ENCODE measurements around the gene AWAT1.

The AWAT1 gene

DNA sequence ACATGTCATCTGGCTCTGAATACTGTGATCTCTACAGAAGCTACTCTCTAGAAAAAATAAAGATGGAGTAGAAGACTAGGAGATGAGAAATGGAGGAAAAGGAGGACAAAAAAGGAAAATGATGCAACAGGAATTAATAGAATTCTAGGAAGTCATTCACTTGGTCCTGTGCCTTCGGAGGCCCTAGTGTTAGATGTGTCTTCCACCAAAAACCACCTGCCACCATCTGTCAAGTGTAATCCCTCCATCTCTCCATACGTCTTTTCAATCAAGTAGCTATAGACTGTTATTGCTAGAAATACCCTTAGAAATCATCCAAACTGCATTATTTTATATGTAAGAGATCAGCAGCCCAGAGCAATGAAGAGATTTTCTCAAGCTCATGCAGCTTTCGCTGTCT is 44.6 kb downstream of the AWAT1 start:
- H3K27me3 ChIP-seq (ENCODE audit: low read depth, low read length) = no peaks in the 10 kb centered on the region
- H3K27ac ChIP-seq (ENCODE audit: low read length) = no peak overlapping the region

DNA sequence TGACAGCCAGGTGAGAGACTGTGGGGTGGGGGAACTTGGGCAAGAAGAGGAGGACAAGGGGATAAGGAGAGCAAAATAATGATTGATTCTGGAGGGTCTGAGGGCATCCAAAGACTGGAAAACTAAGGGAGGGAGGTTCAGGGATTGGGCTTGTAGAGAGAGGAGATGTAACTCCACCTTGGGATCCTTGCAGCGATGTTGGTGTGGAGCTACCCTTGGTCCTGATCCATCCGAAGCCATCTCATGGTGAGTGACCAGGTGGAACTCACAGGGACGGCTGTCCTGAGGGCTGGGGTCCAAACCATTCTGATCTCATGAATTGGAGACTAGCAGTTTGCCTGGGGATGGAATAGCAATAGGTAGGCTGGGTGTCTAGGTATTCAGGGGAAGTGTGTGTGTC is 46.1 kb downstream of the AWAT1 start:
- H3K79me2 ChIP-seq (ENCODE audit: low read length) = no peaks in the 10 kb centered on the region
- no peaks in the 10 kb centered on the region for H3K9me3 ChIP-seq (ENCODE audit: insufficient read depth, low read length)
- no peak overlapping the region for H3K4me2 ChIP-seq (ENCODE audit: low read length)
- no peaks in the 10 kb centered on the region for H4K20me1 ChIP-seq (ENCODE audit: insufficient read depth, low read length)
- H2AFZ ChIP-seq (ENCODE audit: low read depth, low read length) = no peak overlapping the region
- no peaks in the 10 kb centered on the region for H3K36me3 ChIP-seq (replicated peaks; ENCODE audit: low read depth, low read length)
- no peak overlapping the region for H3K4me3 ChIP-seq (ENCODE audit: low read length)
- no peaks in the 10 kb centered on the region for H3K27me3 ChIP-seq (ENCODE audit: low read depth, low read length)
- H3K27ac ChIP-seq (ENCODE audit: low read length) = no peak overlapping the region
- H3K4me1 ChIP-seq (ENCODE audit: low read length) = no peaks in the 10 kb centered on the region
- H3K9ac ChIP-seq (ENCODE audit: low read length) = no peak overlapping the region
- TF ChIP-seq, protein P1, sequence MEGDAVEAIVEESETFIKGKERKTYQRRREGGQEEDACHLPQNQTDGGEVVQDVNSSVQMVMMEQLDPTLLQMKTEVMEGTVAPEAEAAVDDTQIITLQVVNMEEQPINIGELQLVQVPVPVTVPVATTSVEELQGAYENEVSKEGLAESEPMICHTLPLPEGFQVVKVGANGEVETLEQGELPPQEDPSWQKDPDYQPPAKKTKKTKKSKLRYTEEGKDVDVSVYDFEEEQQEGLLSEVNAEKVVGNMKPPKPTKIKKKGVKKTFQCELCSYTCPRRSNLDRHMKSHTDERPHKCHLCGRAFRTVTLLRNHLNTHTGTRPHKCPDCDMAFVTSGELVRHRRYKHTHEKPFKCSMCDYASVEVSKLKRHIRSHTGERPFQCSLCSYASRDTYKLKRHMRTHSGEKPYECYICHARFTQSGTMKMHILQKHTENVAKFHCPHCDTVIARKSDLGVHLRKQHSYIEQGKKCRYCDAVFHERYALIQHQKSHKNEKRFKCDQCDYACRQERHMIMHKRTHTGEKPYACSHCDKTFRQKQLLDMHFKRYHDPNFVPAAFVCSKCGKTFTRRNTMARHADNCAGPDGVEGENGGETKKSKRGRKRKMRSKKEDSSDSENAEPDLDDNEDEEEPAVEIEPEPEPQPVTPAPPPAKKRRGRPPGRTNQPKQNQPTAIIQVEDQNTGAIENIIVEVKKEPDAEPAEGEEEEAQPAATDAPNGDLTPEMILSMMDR (IDR thresholded peaks at IDR 0.05; ENCODE audit: low read depth, low read length) = no peak
- no peak for TF ChIP-seq EZH2phosphoT487 (IDR thresholded peaks at IDR 0.05; ENCODE audit: low read depth)

More for the DNA sequence above, 44.6 kb downstream of the AWAT1 start:
- H3K9ac ChIP-seq (ENCODE audit: low read length) = no peak overlapping the region
- no peaks in the 10 kb centered on the region for H3K4me1 ChIP-seq (ENCODE audit: low read length)
- TF ChIP-seq, protein P1 (IDR thresholded peaks at IDR 0.05; ENCODE audit: low read depth, low read length) = no peak
- TF ChIP-seq EZH2phosphoT487 (IDR thresholded peaks at IDR 0.05; ENCODE audit: low read depth) = no peak
- no peak overlapping the region for H3K4me3 ChIP-seq (ENCODE audit: low read length)
- H3K36me3 ChIP-seq (replicated peaks; ENCODE audit: low read depth, low read length) = no peaks in the 10 kb centered on the region
- no peaks in the 10 kb centered on the region for H3K79me2 ChIP-seq (ENCODE audit: low read length)
- no peak overlapping the region for H3K4me2 ChIP-seq (ENCODE audit: low read length)
- H4K20me1 ChIP-seq (ENCODE audit: insufficient read depth, low read length) = no peaks in the 10 kb centered on the region
- H3K9me3 ChIP-seq (ENCODE audit: insufficient read depth, low read length) = no peaks in the 10 kb centered on the region
- H2AFZ ChIP-seq (ENCODE audit: low read depth, low read length) = no peak overlapping the region

DNA sequence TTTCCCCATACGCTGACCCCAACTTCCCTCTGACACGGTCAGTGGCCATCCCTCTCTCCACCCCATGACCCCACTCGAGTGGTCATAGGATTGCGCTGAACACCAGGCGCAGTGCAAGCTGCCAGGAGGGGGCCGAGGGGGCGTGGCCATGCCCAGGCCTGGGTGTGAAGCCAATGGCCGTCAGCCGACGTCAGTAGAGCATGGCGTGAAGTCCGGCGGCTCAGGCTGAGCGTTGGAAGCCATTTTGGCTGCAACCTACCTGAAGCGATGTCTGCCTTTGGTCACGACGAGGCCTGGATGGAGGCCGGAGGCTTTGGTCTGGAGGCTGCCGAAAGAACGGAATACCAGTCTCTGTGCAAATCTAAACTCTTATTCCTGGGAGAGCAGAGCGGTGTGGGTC is 47.5 kb downstream of the AWAT1 start, which contains the start of gene RAB41:
TSS of gene RAB41 (plus strand) at position 222 of the 400 bp plus-strand sequence. CDS start at position 268, 46 bp downstream.
- H3K27me3 ChIP-seq (ENCODE audit: low read depth, low read length) = no peaks in the 10 kb centered on the region
- no peak within 1 kb of the TSS for H3K4me2 ChIP-seq (ENCODE audit: low read length)
- no peak for TF ChIP-seq EZH2phosphoT487 (IDR thresholded peaks at IDR 0.05; ENCODE audit: low read depth)
- no peaks in the 10 kb centered on the region for H3K9me3 ChIP-seq (ENCODE audit: insufficient read depth, low read length)
- no peak within 1 kb of the TSS for H3K4me3 ChIP-seq (ENCODE audit: low read length)
- no peak within 1 kb of the TSS for H3K9ac ChIP-seq (ENCODE audit: low read length)
- no peak within 1 kb of the TSS for H2AFZ ChIP-seq (ENCODE audit: low read depth, low read length)
- H4K20me1 ChIP-seq (ENCODE audit: insufficient read depth, low read length) = no peaks in the 10 kb centered on the region
- no peak within 1 kb of the TSS for H3K27ac ChIP-seq (ENCODE audit: low read length)
- no peaks in the 10 kb centered on the region for H3K79me2 ChIP-seq (ENCODE audit: low read length)
- no peaks in the 10 kb centered on the region for H3K4me1 ChIP-seq (ENCODE audit: low read length)
- H3K36me3 ChIP-seq (replicated peaks; ENCODE audit: low read depth, low read length) = no peaks in the 10 kb centered on the region

DNA sequence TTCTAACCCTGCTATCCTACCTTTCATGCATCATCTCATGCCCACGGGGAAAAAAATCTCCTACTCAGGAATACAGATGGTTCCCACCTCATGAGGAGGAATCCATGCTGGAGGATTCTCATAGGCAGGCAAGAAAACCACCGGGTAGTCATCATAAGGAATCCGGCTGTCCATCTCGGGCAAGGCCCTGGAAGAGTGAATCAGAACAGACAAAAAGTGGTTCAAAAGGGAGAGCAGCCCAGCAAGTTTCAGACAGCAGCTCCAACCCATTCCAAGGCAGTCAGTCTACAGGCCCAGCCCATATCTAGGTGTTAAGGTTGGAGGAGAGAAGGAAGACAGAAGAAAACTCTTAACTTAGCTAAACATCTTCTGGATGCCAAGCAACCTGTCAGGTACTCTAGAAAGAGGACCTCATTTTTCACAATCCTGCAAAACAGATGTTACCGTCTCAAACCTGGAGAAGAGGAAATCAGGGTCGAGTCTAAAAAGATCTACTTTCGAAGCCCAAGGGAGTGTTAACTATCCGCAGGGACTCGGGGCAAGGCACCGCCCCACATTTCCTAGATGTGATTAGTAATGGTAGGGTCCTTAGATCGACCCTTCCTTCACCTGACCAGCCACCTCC is 54.8 kb downstream of the AWAT1 start:
- no peak overlapping the region for H3K27ac ChIP-seq (ENCODE audit: low read length)
- H4K20me1 ChIP-seq (ENCODE audit: insufficient read depth, low read length) = no peaks in the 10 kb centered on the region
- H3K4me3 ChIP-seq (ENCODE audit: low read length) = peak overlapping the region; percentile 88
- peaks cover 20% of the 10 kb centered on the region for H3K79me2 ChIP-seq (ENCODE audit: low read length)
- no peak for TF ChIP-seq EZH2phosphoT487 (IDR thresholded peaks at IDR 0.05; ENCODE audit: low read depth)
- TF ChIP-seq, protein P1 (IDR thresholded peaks at IDR 0.05; ENCODE audit: low read depth, low read length) = no peak
- peak overlapping the region; percentile 96 for H3K4me2 ChIP-seq (ENCODE audit: low read length)
- peak overlapping the region; percentile 77 for H3K9ac ChIP-seq (ENCODE audit: low read length)
- H3K9me3 ChIP-seq (ENCODE audit: insufficient read depth, low read length) = no peaks in the 10 kb centered on the region
- peak overlapping the region; percentile 84 for H2AFZ ChIP-seq (ENCODE audit: low read depth, low read length)
- H3K4me1 ChIP-seq (ENCODE audit: low read length) = peaks cover 10% of the 10 kb centered on the region
- H3K36me3 ChIP-seq (replicated peaks; ENCODE audit: low read depth, low read length) = peaks cover 6% of the 10 kb centered on the region
- H3K27me3 ChIP-seq (ENCODE audit: low read depth, low read length) = no peaks in the 10 kb centered on the region

All from OCI-LY3 (cell line).